HCT116 (cell line): Measurements from ENCODE around the gene NAT9. TPM values are rescaled to one million over a fixed set of nuclear protein-coding genes. Genes with fewer than 3 reads are reported as not detected.

ENCODE experiments used
- ATAC-seq: fragments of 200-7000 bp; cut with Tn5 transposase; 2 replicates; pipeline ENCODE4 v1.9.1; 2020; ENCODE audit warnings: mild to moderate bottlenecking, moderate library complexity
- BruUV-seq: library from RNA; stranded (reverse); fragments of 400-500 nt; replicated peaks from 2 replicates; lab custom pipeline; 2021; lab: Mats Ljungman, UMichigan
- CTCF ChIA-PET: fragments of 300-600 bp; sonication (Branson Sonifier 250); formaldehyde crosslinking; loops from one replicate; lab custom pipeline; 2021; ENCODE audit warnings: antibody characterized with exemption; lab: Charles Lee
- POLR2A ChIA-PET: fragments of 300-600, 350-600 bp; sonication (Branson Sonifier 250); formaldehyde crosslinking; loops from one replicate; lab custom pipeline; 2021; ENCODE audit warnings: antibody characterized with exemption; lab: Charles Lee
- RAD21 ChIA-PET, 2 experiments: fragments of 300-600 bp; sonication (Branson Sonifier 250); formaldehyde crosslinking; loops; one replicate each; lab custom pipeline; 2023; ENCODE audit warnings: low total read pairs in 2 of 2; ENCODE audit not compliant: uncharacterized antibody in 2 of 2, unreplicated experiment in 2 of 2, low non-redundant PET in 1 of 2; lab: Charles Lee
- DNase-seq: peaks from one replicate; pipeline ENCODE4 v3.0.0-alpha.2; 2010; ENCODE audit warnings: low read depth, low spot score
- H2AFZ ChIP-seq: fragments of 200-600 bp; shearing (Covaris generic), sonication (generic); 2 replicates; pipeline ENCODE4 v1.6.1; 2017; ENCODE audit warnings: low read depth, mixed run types, mixed read lengths, antibody characterized with exemption, low read length; ENCODE audit not compliant: poor library complexity, severe bottlenecking
- H3K27ac ChIP-seq: 2 replicates; pipeline ENCODE4 v1.5.1; 2012; ENCODE audit warnings: low read depth, low read length
- H3K27me3 ChIP-seq: fragments of 200-600 bp; sonication (generic); 2 replicates; pipeline ENCODE4 v1.6.1; 2016; ENCODE audit warnings: mixed run types, low read length, mixed read lengths; ENCODE audit not compliant: insufficient read depth
- H3K36me3 ChIP-seq, 2 experiments: fragments of 200-500 bp in 1 of 2; fragments of 200-600 bp in 1 of 2; sonication (Bioruptor generic) in 1 of 2; sonication (generic) in 1 of 2; 2 replicates each; pipeline versions ENCODE4 v1.5.1 to v1.6.1; 2014 to 2016; ENCODE audit warnings: low read length in 2 of 2, inconsistent platforms in 1 of 2, mixed read lengths in 1 of 2, mixed run types in 1 of 2; ENCODE audit not compliant: insufficient read depth in 2 of 2, control insufficient read depth in 1 of 2
- H3K4me1 ChIP-seq, 2 experiments: fragments of 200-600 bp in 1 of 2; sonication (generic) in 1 of 2; 2 replicates each; pipeline versions ENCODE4 v1.5.1 to v1.6.1; 2012 to 2017; ENCODE audit warnings: low read length in 2 of 2, inconsistent platforms in 1 of 2, mild to moderate bottlenecking in 1 of 2, mixed read lengths in 1 of 2, mixed run types in 1 of 2, moderate library complexity in 1 of 2; ENCODE audit not compliant: insufficient read depth in 2 of 2, control insufficient read depth in 1 of 2
- H3K4me2 ChIP-seq: fragments of 200-600 bp; sonication (generic); 2 replicates; pipeline ENCODE4 v1.6.1; 2017; ENCODE audit warnings: mixed run types, low read length, mixed read lengths
- H3K4me3 ChIP-seq, 2 experiments: fragments of 200-600 bp in 1 of 2; sonication (generic) in 1 of 2; replicated peaks in 1 of 2; 2 replicates each; pipeline ENCODE4 v1.5.1; 2011 to 2016; ENCODE audit warnings: low read length in 2 of 2, control low read depth in 1 of 2, low read depth in 1 of 2, mild to moderate bottlenecking in 1 of 2, mixed read lengths in 1 of 2, mixed run types in 1 of 2
- H3K79me2 ChIP-seq: fragments of 200-600 bp; sonication (generic); 2 replicates; pipeline ENCODE4 v1.6.1; 2017; ENCODE audit warnings: mild to moderate bottlenecking, mixed run types, low read length, moderate library complexity, mixed read lengths; ENCODE audit not compliant: insufficient read depth
- H3K9ac ChIP-seq: fragments of 200-600 bp; sonication (generic); 2 replicates; pipeline ENCODE4 v1.6.1; 2016; ENCODE audit warnings: low read length, mixed read lengths
- H3K9me2 ChIP-seq: fragments of 200-600 bp; sonication (generic), shearing (Covaris generic); 2 replicates; pipeline ENCODE4 v1.6.1; 2017; ENCODE audit warnings: mixed run types, mild to moderate bottlenecking, moderate library complexity; ENCODE audit not compliant: insufficient read depth
- H3K9me3 ChIP-seq, 2 experiments: fragments of 200-500 bp in 1 of 2; fragments of 200-600 bp in 1 of 2; sonication (Bioruptor generic) in 1 of 2; sonication (generic) in 1 of 2; 2 replicates each; pipeline ENCODE4 v1.6.1; 2014 to 2017; ENCODE audit warnings: low read length in 2 of 2, mixed read lengths in 2 of 2, inconsistent platforms in 1 of 2, low read depth in 1 of 2, mild to moderate bottlenecking in 1 of 2, mixed run types in 1 of 2, moderate library complexity in 1 of 2; ENCODE audit not compliant: control insufficient read depth in 1 of 2, insufficient read depth in 1 of 2
- H4K20me1 ChIP-seq: fragments of 200-600 bp; sonication (generic), shearing (Covaris generic); 2 replicates; pipeline ENCODE4 v1.6.1; 2017; ENCODE audit warnings: mixed run types, mild to moderate bottlenecking, moderate library complexity; ENCODE audit not compliant: insufficient read depth
- ATF3 ChIP-seq: IDR thresholded peaks from 2 replicates; pipeline ENCODE4 v1.6.1; 2012
- CBX3 ChIP-seq: IDR thresholded peaks from 2 replicates; pipeline ENCODE4 v1.6.1; 2012; ENCODE audit warnings: low read depth
- EGR1 ChIP-seq: IDR thresholded peaks from 2 replicates; pipeline ENCODE4 v1.6.1; 2012; ENCODE audit warnings: low read depth
- ELF1 ChIP-seq: IDR thresholded peaks from 2 replicates; pipeline ENCODE4 v1.6.1; 2012; ENCODE audit warnings: low read depth, borderline replicate concordance
- FOSL1 ChIP-seq: IDR thresholded peaks from 2 replicates; pipeline ENCODE4 v1.6.1; 2012; ENCODE audit warnings: low read depth
- MAX ChIP-seq: IDR thresholded peaks from 2 replicates; pipeline ENCODE4 v1.6.1; 2012
- POLR2AphosphoS5 ChIP-seq: IDR thresholded peaks from 2 replicates; pipeline ENCODE4 v1.6.1; 2011; ENCODE audit warnings: mild to moderate bottlenecking, low read depth, low read length, moderate library complexity
- REST ChIP-seq: IDR thresholded peaks from 2 replicates; pipeline ENCODE4 v1.6.1; 2012; ENCODE audit warnings: low read depth
- TCF7L2 ChIP-seq: IDR thresholded peaks from 2 replicates; pipeline ENCODE4 v1.7.0; 2011; ENCODE audit warnings: borderline replicate concordance, inconsistent platforms; ENCODE audit not compliant: insufficient read depth, insufficient read length; ENCODE audit errors: extremely low read depth
- YY1 ChIP-seq: IDR thresholded peaks from 2 replicates; pipeline ENCODE4 v1.6.1; 2011; ENCODE audit warnings: low read length, low read depth, moderate library complexity, mild to moderate bottlenecking; ENCODE audit not compliant: insufficient replicate concordance; ENCODE audit errors: extremely low read depth
- ZBTB33 ChIP-seq: IDR thresholded peaks from 2 replicates; pipeline ENCODE4 v1.6.1; 2011; ENCODE audit warnings: mild to moderate bottlenecking, low read length, moderate library complexity; ENCODE audit not compliant: insufficient replicate concordance; ENCODE audit errors: extremely low read depth
- ZNF274 ChIP-seq: fragments of 200-500 bp; sonication (Bioruptor generic); IDR thresholded peaks from 2 replicates; pipeline ENCODE4 v1.6.1; 2014; ENCODE audit warnings: mild to moderate bottlenecking, low read depth, low read length, inconsistent platforms
- intact Hi-C: fragments of 100-400 bp; cut with micrococcal nuclease; formaldehyde crosslinking; loops from 2 replicates; pipeline ENCODE4 v1.10.0; 2022
- total RNA-seq: library from RNA; stranded (reverse); gene quantifications from one replicate; pipeline ENCODE4 v1.2.1, GENCODE V29; 2021; ENCODE audit not compliant: unreplicated experiment

Gene NAT9
- total RNA-seq, 1 experiment from 2014 or later, result 88.7 TPM

- no peaks in the 10 kb centered on the region for H3K9me2 ChIP-seq
- ChIA-PET POLR2A (no interaction called here), RAD21 (no interaction called here), CTCF (interaction anchor here (1.3 to 2.4 kb wide), 2 partner anchors 34 to 122 kb away, joined by 8 to 17 read pairs; no protein-coding TSS in a partner anchor)
- H3K9me3 ChIP-seq, result no peaks in the 10 kb centered on the region
- H3K9ac ChIP-seq, result no peak overlapping the region
- TF ChIP-seq ZNF274 (no peak), ELF1 (no peak), ZBTB33 (no peak), POLR2AphosphoS5 (no peak), EGR1 (no peak), CBX3 (no peak)
- peaks cover 0 to 2% of the 10 kb centered on the region in 2 experiments; a peak in 1 of 4 replicates for H3K36me3 ChIP-seq
- BruUV-seq, result no TSS peak
- H3K4me1 ChIP-seq, result peaks cover 9 to 16% of the 10 kb centered on the region in 2 experiments
- H3K4me3 ChIP-seq, result no peak overlapping the region
- peaks cover 40% of the 10 kb centered on the region for H3K79me2 ChIP-seq
- intact Hi-C loops, result loop anchor here (5.0 kb wide), 1 partner anchor 93 kb away; the partner anchor contains the start of gene FDXR
- no peak overlapping the region for H3K27ac ChIP-seq
- H3K4me2 ChIP-seq, result no peak overlapping the region
- no peak for DNase-seq
- no peak overlapping the region for H2AFZ ChIP-seq
- no peaks in the 10 kb centered on the region for H4K20me1 ChIP-seq
- ATAC-seq, result no peak
- H3K27me3 ChIP-seq, result no peaks in the 10 kb centered on the region
Observed at GRCh38 chr17:74778960-74779359, 2.8 kb upstream of the NAT9 start.

- Histone ChIP-seq H3K9me3 (no peaks in the 10 kb centered on the region), H3K4me3 (no peak overlapping the region), H3K36me3 (peaks cover 5 to 12% of the 10 kb centered on the region in 2 experiments; a peak in 3 of 4 replicates), H3K4me2 (no peak overlapping the region), H3K27ac (no peak overlapping the region), H4K20me1 (no peaks in the 10 kb centered on the region), H3K4me1 (peaks cover 9 to 16% of the 10 kb centered on the region in 2 experiments), H3K27me3 (no peaks in the 10 kb centered on the region), H3K9ac (no peak overlapping the region), H3K79me2 (peaks cover 49% of the 10 kb centered on the region), H2AFZ (no peak overlapping the region), H3K9me2 (no peaks in the 10 kb centered on the region)
- DNase-seq (no peak), ATAC-seq (no peak)
- CTCF ChIA-PET, result interaction anchor here (2.4 to 2.5 kb wide), 2 partner anchors 33 kb away, joined by 17 to 23 read pairs; no protein-coding TSS in a partner anchor
- TF ChIP-seq YY1, result no peak
- TF ChIP-seq POLR2AphosphoS5, result no peak
- no peak for TF ChIP-seq FOSL1
- TF ChIP-seq ELF1, result no peak
- no peak for TF ChIP-seq REST
- no peak for TF ChIP-seq TCF7L2
- TF ChIP-seq MAX, result no peak
- TF ChIP-seq CBX3, result no peak
- TF ChIP-seq ATF3, result no peak
- RAD21 ChIA-PET, result no interaction called here
- no TSS peak for BruUV-seq
- intact Hi-C loops, result loop anchor here (5.0 kb wide), 1 partner anchor 94 kb away; the partner anchor contains the start of gene FDXR
- POLR2A ChIA-PET, result no interaction called here
Observed at GRCh38 chr17:74777901-74778515, 1.9 kb upstream of the NAT9 start.
